Mesenteric fat pad (tissue), 1 donor: ENCODE data around the gene MYH10. TPM values are rescaled to one million over a fixed set of nuclear protein-coding genes. Genes with fewer than 3 reads are reported as not detected.
"Not testable (repeated sequence)": the region's sequence is repeated elsewhere in the genome, so short reads cannot be mapped to it uniquely, and the experiment has no call there.

ENCODE experiments used
- DNase-seq: peaks from one replicate; pipeline ENCODE4 v3.0.0-alpha.2; 2020; ENCODE audit warnings: low spot score
- long read RNA-seq: library from polyadenylated mRNA; unstranded; transcript quantifications from one replicate; pipeline ENCODE4 v2.0.0, GENCODE V29; 2020
- total RNA-seq: library from RNA; stranded (reverse); fragmentation: NEBNext Ultra II Directional; extraction: Animal tissue kit (Norgen Biotek cat#: 25700); gene quantifications from one replicate; pipeline ENCODE4 v1.2.1, GENCODE V29; 2021
- donor health status: DM: yes; HTN: yes; CAD: no.

The MYH10 gene
- total RNA-seq: 63.4 TPM
- long read RNA-seq, partial matches to known transcripts: 67 of 98 reads
- long read RNA-seq, other reads (novel, unspliced or antisense): 31 of 98 reads

GRCh38 chr17:8630227-8630801 lies at the start of gene MYH10:
Gene MYH10 (minus strand): TSS chr17:8630725. CDS start chr17:8623246, 7,479 bp downstream.
- no peak for DNase-seq

- DNase-seq: no peak
These were observed 48.6 kb upstream of the MYH10 start for GRCh38 chr17:8679126-8679525.

GRCh38 chr17:8675306-8675705 lies 44.8 kb upstream of the MYH10 start:
- DNase-seq: no peak

- DNase-seq: no peak
These were observed 44.1 kb upstream of the MYH10 start for GRCh38 chr17:8674344-8675305.

- no peak for DNase-seq
These were observed 43.1 kb upstream of the MYH10 start for GRCh38 chr17:8673612-8674011.

- DNase-seq: no peak
These were observed 41.8 kb upstream of the MYH10 start for GRCh38 chr17:8672326-8672725.

GRCh38 chr17:8670421-8670820 lies 39.9 kb upstream of the MYH10 start:
- DNase-seq: no peak

- no peak for DNase-seq
These were observed 37.7 kb upstream of the MYH10 start for GRCh38 chr17:8668176-8668740.

GRCh38 chr17:8667421-8667820 lies 36.9 kb upstream of the MYH10 start:
- no peak for DNase-seq

GRCh38 chr17:8665684-8666083 lies 35.2 kb upstream of the MYH10 start:
- no peak for DNase-seq

GRCh38 chr17:8664456-8665126 lies 34.1 kb upstream of the MYH10 start:
- DNase-seq: no peak

GRCh38 chr17:8662973-8663372 lies 32.4 kb upstream of the MYH10 start:
- DNase-seq: no peak

- DNase-seq: no peak
These were observed 31.7 kb upstream of the MYH10 start for GRCh38 chr17:8662076-8662831.

GRCh38 chr17:8660709-8661108 lies 30.2 kb upstream of the MYH10 start:
- DNase-seq: not testable (repeated sequence)

- no peak for DNase-seq
These were observed 29.4 kb upstream of the MYH10 start for GRCh38 chr17:8659758-8660410.

- no peak for DNase-seq
These were observed 28.3 kb upstream of the MYH10 start for GRCh38 chr17:8658810-8659209.

GRCh38 chr17:8656693-8657092 lies 26.2 kb upstream of the MYH10 start:
- DNase-seq: no peak

- DNase-seq: no peak
These were observed 24.3 kb upstream of the MYH10 start for GRCh38 chr17:8654822-8655221.

GRCh38 chr17:8651013-8651412 lies 20.5 kb upstream of the MYH10 start:
- DNase-seq: no peak

- DNase-seq: no peak
These were observed 19.6 kb upstream of the MYH10 start for GRCh38 chr17:8650119-8650499.
